Measurements from ENCODE around the gene TRIM54.

- TF ChIP-seq MEF2D (tag; conservative IDR thresholded peaks at IDR 0.05; ENCODE audit: low read depth) (no peak), POLR2A (conservative IDR thresholded peaks at IDR 0.05) (no peak)
These were observed 20.3 kb upstream of the TRIM54 start for GRCh38 chr2:27261926-27262298.
